Neural progenitor cell (in vitro differentiated cells): ENCODE measurements around the gene CWH43. TPM values are rescaled to one million over a fixed set of nuclear protein-coding genes. Genes with fewer than 3 reads are reported as not detected.

ENCODE experiments used
- DNase-seq: peaks from one replicate; pipeline ENCODE4 v3.0.0-alpha.2; 2016; ENCODE audit warnings: low spot score
- H2AFZ ChIP-seq: fragments of 200-600 bp; sonication (generic); replicated peaks from 2 replicates; pipeline ENCODE4 v1.6.1; 2016; ENCODE audit warnings: antibody characterized with exemption
- H3F3A ChIP-seq: fragments of 200-600 bp; sonication (generic); 2 replicates; pipeline ENCODE4 v1.6.1; 2016; ENCODE audit warnings: antibody characterized with exemption, low read depth
- H3K27ac ChIP-seq: fragments of 200-600 bp; sonication (generic); 2 replicates; pipeline ENCODE4 v1.5.1; 2016; ENCODE audit warnings: mild to moderate bottlenecking
- H3K27me3 ChIP-seq: fragments of 200-600 bp; sonication (generic); 2 replicates; pipeline ENCODE4 v1.6.1; 2016; ENCODE audit warnings: mild to moderate bottlenecking, moderate library complexity
- H3K36me3 ChIP-seq: fragments of 200-600 bp; sonication (generic); 2 replicates; pipeline ENCODE4 v1.5.1; 2016
- H3K4me1 ChIP-seq: fragments of 200-600 bp; sonication (generic); 2 replicates; pipeline ENCODE4 v1.6.1; 2016; ENCODE audit warnings: mixed run types
- H3K4me2 ChIP-seq: fragments of 200-600 bp; sonication (generic); 2 replicates; pipeline ENCODE4 v1.6.1; 2016
- H3K4me3 ChIP-seq: fragments of 200-600 bp; sonication (generic); 2 replicates; pipeline ENCODE4 v1.5.1; 2016
- H3K79me2 ChIP-seq: fragments of 200-600 bp; sonication (generic); 2 replicates; pipeline ENCODE4 v1.6.1; 2016; ENCODE audit warnings: low read depth
- H3K9ac ChIP-seq: fragments of 200-600 bp; sonication (generic); 2 replicates; pipeline ENCODE4 v1.6.1; 2016
- H3K9me3 ChIP-seq: fragments of 200-600 bp; sonication (generic); 2 replicates; pipeline ENCODE4 v1.5.1; 2016; ENCODE audit warnings: low read depth
- H4K20me1 ChIP-seq: fragments of 200-600 bp; sonication (generic); 2 replicates; pipeline ENCODE4 v1.6.1; 2016; ENCODE audit warnings: low read depth
- H3K27ac Mint-ChIP-seq: 3 replicates; pipeline ENCODE4 v1.8.0; 2021; ENCODE audit warnings: mixed read lengths
- H3K27me3 Mint-ChIP-seq: 2 replicates; pipeline ENCODE4 v1.8.0; 2022; ENCODE audit warnings: low read depth, mild to moderate bottlenecking, inconsistent platforms, moderate library complexity, mixed read lengths; ENCODE audit not compliant: insufficient read depth
- H3K36me3 Mint-ChIP-seq: 3 replicates; pipeline ENCODE4 v1.8.0; 2021; ENCODE audit warnings: mixed read lengths
- H3K4me1 Mint-ChIP-seq: 3 replicates; pipeline ENCODE4 v1.8.0; 2021; ENCODE audit warnings: mixed read lengths
- H3K4me3 Mint-ChIP-seq: 3 replicates; pipeline ENCODE4 v1.8.0; 2021; ENCODE audit warnings: mild to moderate bottlenecking, moderate library complexity, mixed read lengths
- H3K9me3 Mint-ChIP-seq: 3 replicates; pipeline ENCODE4 v1.8.0; 2020; ENCODE audit warnings: mixed read lengths
- EZH2 ChIP-seq: fragments of 200-600 bp; sonication (generic); IDR thresholded peaks from 2 replicates; pipeline ENCODE4 v1.6.1; 2017; ENCODE audit warnings: antibody characterized with exemption, mild to moderate bottlenecking, moderate library complexity
- EZH2phosphoT487 ChIP-seq: fragments of 200-600 bp; sonication (generic); IDR thresholded peaks from 2 replicates; pipeline ENCODE4 v1.6.1; 2017; ENCODE audit warnings: antibody characterized with exemption
- total RNA-seq: library from RNA; depleted of rRNA; stranded (reverse); fragments of >200 nt; gene quantifications from 2 replicates; pipeline ENCODE4 v1.2.3, GENCODE V29; 2015; ENCODE audit warnings: low replicate concordance
- TF ChIP-seq, protein P1 (sequence below): fragments of 200-600 bp; sonication (generic); IDR thresholded peaks from 2 replicates; pipeline ENCODE4 v1.5.1; 2017; ENCODE audit warnings: antibody characterized with exemption, mild to moderate bottlenecking

CWH43 gene
- total RNA-seq, 1 donor from 2014 or later = not detected

DNA sequence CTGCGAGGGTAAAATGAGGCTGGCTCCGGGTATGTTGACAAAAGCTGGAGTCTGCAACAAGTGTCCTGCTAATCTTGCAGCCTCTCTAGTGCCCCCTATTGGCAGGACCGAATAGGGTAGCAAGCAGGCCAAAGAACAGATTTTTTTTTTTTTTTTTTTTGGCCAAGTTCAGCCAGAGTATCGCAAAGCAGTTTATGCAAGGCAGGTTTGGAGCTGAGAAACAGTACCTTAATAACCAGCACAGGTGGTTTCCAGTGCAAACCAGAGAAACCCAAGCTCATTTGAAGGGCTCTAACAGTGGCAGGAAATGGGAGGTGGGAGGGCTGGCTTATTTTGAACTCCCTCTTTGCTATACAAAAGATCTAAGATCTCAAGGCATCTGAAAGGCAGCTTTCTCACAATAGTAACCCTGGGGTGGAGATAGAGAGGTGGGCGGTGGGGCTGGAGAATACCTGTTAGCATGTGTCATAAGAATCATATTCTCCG is 41.3 kb upstream of the CWH43 start:
- Mint-ChIP-seq H3K36me3 (no peaks in the 10 kb centered on the region), H3K27me3 (peaks cover 4% of the 10 kb centered on the region), H3K4me3 (no peak overlapping the region), H3K27ac (no peak overlapping the region), H3K4me1 (peaks cover 8% of the 10 kb centered on the region), H3K9me3 (no peaks in the 10 kb centered on the region)
- Histone ChIP-seq H3K4me3 (no peak overlapping the region), H3K9me3 (no peaks in the 10 kb centered on the region), H3K36me3 (no peaks in the 10 kb centered on the region), H4K20me1 (no peaks in the 10 kb centered on the region), H3K4me2 (no peak overlapping the region), H3K27me3 (no peaks in the 10 kb centered on the region), H3K79me2 (no peaks in the 10 kb centered on the region), H3F3A (no peaks in the 10 kb centered on the region), H2AFZ (no peak overlapping the region), H3K9ac (no peak overlapping the region), H3K27ac (no peak overlapping the region), H3K4me1 (no peaks in the 10 kb centered on the region)
- TF ChIP-seq, protein P1, sequence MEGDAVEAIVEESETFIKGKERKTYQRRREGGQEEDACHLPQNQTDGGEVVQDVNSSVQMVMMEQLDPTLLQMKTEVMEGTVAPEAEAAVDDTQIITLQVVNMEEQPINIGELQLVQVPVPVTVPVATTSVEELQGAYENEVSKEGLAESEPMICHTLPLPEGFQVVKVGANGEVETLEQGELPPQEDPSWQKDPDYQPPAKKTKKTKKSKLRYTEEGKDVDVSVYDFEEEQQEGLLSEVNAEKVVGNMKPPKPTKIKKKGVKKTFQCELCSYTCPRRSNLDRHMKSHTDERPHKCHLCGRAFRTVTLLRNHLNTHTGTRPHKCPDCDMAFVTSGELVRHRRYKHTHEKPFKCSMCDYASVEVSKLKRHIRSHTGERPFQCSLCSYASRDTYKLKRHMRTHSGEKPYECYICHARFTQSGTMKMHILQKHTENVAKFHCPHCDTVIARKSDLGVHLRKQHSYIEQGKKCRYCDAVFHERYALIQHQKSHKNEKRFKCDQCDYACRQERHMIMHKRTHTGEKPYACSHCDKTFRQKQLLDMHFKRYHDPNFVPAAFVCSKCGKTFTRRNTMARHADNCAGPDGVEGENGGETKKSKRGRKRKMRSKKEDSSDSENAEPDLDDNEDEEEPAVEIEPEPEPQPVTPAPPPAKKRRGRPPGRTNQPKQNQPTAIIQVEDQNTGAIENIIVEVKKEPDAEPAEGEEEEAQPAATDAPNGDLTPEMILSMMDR = peak; percentile 59
- TF ChIP-seq EZH2 = no peak
- peak; percentile 48 for DNase-seq

- no peaks in the 10 kb centered on the region for H3K36me3 ChIP-seq
- H3K4me1 Mint-ChIP-seq = peaks cover 8% of the 10 kb centered on the region
- H3K4me1 ChIP-seq = no peaks in the 10 kb centered on the region
- H3K27ac Mint-ChIP-seq = no peak overlapping the region
- peaks cover 4% of the 10 kb centered on the region for H3K27me3 Mint-ChIP-seq
- TF ChIP-seq, protein P1 = no peak
- TF ChIP-seq EZH2 (no peak), EZH2phosphoT487 (no peak)
- H3K9me3 Mint-ChIP-seq = no peaks in the 10 kb centered on the region
- H3F3A ChIP-seq = no peaks in the 10 kb centered on the region
- H3K27me3 ChIP-seq = no peaks in the 10 kb centered on the region
- H4K20me1 ChIP-seq = no peaks in the 10 kb centered on the region
- H3K9me3 ChIP-seq = no peaks in the 10 kb centered on the region
- no peak overlapping the region for H2AFZ ChIP-seq
- DNase-seq = no peak
- H3K27ac ChIP-seq = no peak overlapping the region
- H3K79me2 ChIP-seq = no peaks in the 10 kb centered on the region
- no peak overlapping the region for H3K9ac ChIP-seq
- no peak overlapping the region for H3K4me2 ChIP-seq
- no peak overlapping the region for H3K4me3 Mint-ChIP-seq
- H3K36me3 Mint-ChIP-seq = no peaks in the 10 kb centered on the region
- H3K4me3 ChIP-seq = no peak overlapping the region
Measured at GRCh38 chr4:48945981-48946380, 40.1 kb upstream of the CWH43 start.

DNA sequence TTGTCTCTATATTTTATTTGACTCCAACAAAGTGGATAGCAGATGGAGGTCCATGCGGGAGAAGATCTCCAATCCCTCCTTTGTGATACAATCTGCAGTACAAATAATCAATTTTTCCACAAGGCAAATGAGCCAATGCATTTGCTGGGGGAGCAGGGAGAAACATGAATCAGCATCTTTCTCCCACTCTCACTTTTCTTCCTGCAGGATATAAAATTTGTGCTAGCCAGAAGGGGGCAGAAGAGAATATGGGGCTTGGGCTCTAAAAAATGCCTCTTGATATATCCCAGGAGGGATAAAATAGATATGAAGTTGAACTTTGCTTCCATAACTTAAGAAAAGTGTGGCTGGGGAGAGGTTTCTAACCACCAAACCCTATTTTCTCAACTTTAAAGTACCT is 38.3 kb upstream of the CWH43 start:
- TF ChIP-seq EZH2 (no peak), EZH2phosphoT487 (no peak)
- TF ChIP-seq, protein P1 = peak; percentile 10
- H3K9me3 Mint-ChIP-seq = no peaks in the 10 kb centered on the region

More for the DNA sequence above, 38.3 kb upstream of the CWH43 start:
- H3K4me3 Mint-ChIP-seq = no peak overlapping the region
- H3K9me3 ChIP-seq = no peaks in the 10 kb centered on the region
- H3K4me3 ChIP-seq = no peak overlapping the region
- no peaks in the 10 kb centered on the region for H4K20me1 ChIP-seq
- no peak overlapping the region for H3K27ac ChIP-seq
- H3K27me3 Mint-ChIP-seq = peaks cover 4% of the 10 kb centered on the region
- H3K36me3 ChIP-seq = no peaks in the 10 kb centered on the region
- no peak overlapping the region for H3K27ac Mint-ChIP-seq
- H3K79me2 ChIP-seq = no peaks in the 10 kb centered on the region
- no peak for DNase-seq
- no peak overlapping the region for H3K9ac ChIP-seq
- H3F3A ChIP-seq = no peaks in the 10 kb centered on the region
- no peaks in the 10 kb centered on the region for H3K27me3 ChIP-seq
- H3K4me1 ChIP-seq = no peaks in the 10 kb centered on the region
- H3K4me2 ChIP-seq = no peak overlapping the region
- H2AFZ ChIP-seq = no peak overlapping the region
- peaks cover 5% of the 10 kb centered on the region for H3K4me1 Mint-ChIP-seq
- no peaks in the 10 kb centered on the region for H3K36me3 Mint-ChIP-seq
